ENCODE results near the gene SDK1. TPM values are rescaled to one million over a fixed set of nuclear protein-coding genes. Genes with fewer than 3 reads are reported as not detected.

Gene SDK1
- total RNA-seq, 1 donor from 2014 or later: 10.9 TPM

DNA sequence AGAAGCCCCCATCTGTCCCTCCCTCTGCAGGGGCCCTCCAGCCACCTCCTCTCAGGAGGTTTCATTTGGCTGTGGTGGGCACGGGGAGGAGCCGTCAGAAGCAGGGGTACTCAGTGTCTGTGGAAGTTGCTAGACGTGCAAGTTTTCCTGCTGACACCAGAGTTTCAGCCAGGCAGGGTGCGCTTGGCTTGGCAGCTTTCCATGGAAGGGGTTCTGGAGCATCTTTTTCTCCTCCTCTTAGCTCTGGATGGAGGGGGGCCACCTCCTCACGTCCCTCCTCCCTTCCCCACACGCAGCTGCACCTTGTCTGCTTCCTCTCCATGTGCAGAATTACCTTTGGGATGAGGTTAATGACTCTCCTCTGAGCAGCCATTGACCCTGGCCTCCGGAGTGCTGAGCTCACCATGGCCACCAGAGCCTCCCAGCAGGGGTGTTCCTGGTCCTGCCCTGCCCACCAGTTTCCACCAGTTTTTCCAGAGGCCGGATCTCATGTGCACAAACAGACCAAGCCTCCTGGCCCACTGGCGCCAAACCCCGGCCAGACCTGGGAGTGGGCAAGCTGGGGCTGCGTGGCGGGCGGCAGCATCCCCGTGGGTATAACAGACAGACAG is 801.3 kb downstream of the SDK1 start:
- Mint-ChIP-seq H3K27me3 (ENCODE audit: low read depth) (no peaks in the 10 kb centered on the region), H3K36me3 (ENCODE audit: low read depth) (no peaks in the 10 kb centered on the region), H3K4me3 (ENCODE audit: unreplicated experiment) (no peak overlapping the region), H3K4me1 (ENCODE audit: low read depth) (peaks cover 18% of the 10 kb centered on the region), H3K27ac (ENCODE audit: unreplicated experiment) (peak overlapping the region; percentile 14), H3K9me3 (ENCODE audit: low read depth) (no peaks in the 10 kb centered on the region)
- DNase-seq (ENCODE audit: low spot score): no peak
- TF ChIP-seq, protein P1, sequence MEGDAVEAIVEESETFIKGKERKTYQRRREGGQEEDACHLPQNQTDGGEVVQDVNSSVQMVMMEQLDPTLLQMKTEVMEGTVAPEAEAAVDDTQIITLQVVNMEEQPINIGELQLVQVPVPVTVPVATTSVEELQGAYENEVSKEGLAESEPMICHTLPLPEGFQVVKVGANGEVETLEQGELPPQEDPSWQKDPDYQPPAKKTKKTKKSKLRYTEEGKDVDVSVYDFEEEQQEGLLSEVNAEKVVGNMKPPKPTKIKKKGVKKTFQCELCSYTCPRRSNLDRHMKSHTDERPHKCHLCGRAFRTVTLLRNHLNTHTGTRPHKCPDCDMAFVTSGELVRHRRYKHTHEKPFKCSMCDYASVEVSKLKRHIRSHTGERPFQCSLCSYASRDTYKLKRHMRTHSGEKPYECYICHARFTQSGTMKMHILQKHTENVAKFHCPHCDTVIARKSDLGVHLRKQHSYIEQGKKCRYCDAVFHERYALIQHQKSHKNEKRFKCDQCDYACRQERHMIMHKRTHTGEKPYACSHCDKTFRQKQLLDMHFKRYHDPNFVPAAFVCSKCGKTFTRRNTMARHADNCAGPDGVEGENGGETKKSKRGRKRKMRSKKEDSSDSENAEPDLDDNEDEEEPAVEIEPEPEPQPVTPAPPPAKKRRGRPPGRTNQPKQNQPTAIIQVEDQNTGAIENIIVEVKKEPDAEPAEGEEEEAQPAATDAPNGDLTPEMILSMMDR (IDR thresholded peaks at IDR 0.05): no peak

DNA sequence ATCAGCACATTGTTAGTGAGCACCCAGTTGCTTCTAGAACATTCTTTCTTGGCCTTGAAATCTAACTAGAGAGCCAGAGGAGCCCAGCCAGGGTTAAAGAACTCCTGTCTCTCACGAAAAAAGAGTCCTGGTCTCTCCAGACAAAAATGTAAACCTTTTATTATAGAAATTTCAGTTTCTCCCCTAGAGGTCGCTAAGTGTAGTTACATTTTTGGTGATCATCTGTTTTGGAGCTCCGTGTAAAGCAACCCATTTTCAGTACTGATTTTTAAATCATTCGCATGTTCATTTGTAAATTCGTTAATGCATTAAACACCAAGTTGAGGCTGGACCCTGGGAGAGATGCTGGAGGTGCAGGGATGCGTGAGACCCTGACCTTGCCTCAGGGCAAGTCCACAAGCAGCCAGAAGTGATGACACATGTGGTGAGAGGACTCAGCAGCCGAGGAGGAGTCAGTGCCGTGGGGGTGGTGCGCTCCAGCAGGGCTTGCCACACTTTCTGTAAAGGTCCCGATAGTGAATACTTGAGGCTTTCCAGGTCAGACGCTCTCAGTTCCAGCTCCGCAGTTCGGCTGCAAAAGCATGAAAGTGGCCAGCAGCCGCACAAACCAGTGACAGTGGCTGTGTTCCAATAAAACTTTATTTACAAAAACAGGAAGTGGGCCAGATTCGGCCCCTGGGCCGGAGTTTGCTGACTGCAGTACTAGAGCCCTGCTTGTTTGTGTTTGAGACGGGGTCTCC is 802.5 kb downstream of the SDK1 start:
- H3K27ac Mint-ChIP-seq (ENCODE audit: unreplicated experiment): peak overlapping the region; percentile 76
- no peaks in the 10 kb centered on the region for H3K9me3 Mint-ChIP-seq (ENCODE audit: low read depth)
- peak overlapping the region; percentile 51 for H3K4me3 Mint-ChIP-seq (ENCODE audit: unreplicated experiment)
- H3K36me3 Mint-ChIP-seq (ENCODE audit: low read depth): no peaks in the 10 kb centered on the region
- peaks cover 18% of the 10 kb centered on the region for H3K4me1 Mint-ChIP-seq (ENCODE audit: low read depth)
- H3K27me3 Mint-ChIP-seq (ENCODE audit: low read depth): no peaks in the 10 kb centered on the region
- TF ChIP-seq, protein P1 (IDR thresholded peaks at IDR 0.05): peak; percentile 76
- no peak for DNase-seq (ENCODE audit: low spot score)

DNA sequence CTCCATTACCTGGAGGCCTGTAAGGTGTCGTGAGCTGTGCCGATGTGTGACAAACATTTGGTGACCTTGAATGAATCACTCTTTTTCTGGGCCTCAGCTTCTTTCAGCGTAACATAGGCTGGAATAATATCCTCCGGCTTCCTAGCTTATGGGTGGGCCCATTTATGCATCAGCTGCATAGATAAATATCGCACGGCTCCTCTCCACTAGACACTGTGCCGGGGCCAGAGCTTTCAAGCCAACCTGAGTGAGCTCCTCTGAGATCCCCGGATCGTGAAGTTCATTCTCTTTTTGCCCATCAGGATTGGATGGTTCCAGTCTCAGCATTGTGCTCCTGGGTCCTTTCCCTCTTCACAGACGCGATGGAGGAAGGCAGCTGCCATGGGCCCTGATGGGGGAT is 806.8 kb downstream of the SDK1 start:
- no peaks in the 10 kb centered on the region for H3K27me3 Mint-ChIP-seq (ENCODE audit: low read depth)
- H3K36me3 Mint-ChIP-seq (ENCODE audit: low read depth): peaks cover 4% of the 10 kb centered on the region
- no peak overlapping the region for H3K27ac Mint-ChIP-seq (ENCODE audit: unreplicated experiment)
- peaks cover 7% of the 10 kb centered on the region for H3K4me1 Mint-ChIP-seq (ENCODE audit: low read depth)
- no peak for DNase-seq (ENCODE audit: low spot score)
- TF ChIP-seq, protein P1 (IDR thresholded peaks at IDR 0.05): no peak
- H3K4me3 Mint-ChIP-seq (ENCODE audit: unreplicated experiment): no peak overlapping the region
- H3K9me3 Mint-ChIP-seq (ENCODE audit: low read depth): no peaks in the 10 kb centered on the region

DNA sequence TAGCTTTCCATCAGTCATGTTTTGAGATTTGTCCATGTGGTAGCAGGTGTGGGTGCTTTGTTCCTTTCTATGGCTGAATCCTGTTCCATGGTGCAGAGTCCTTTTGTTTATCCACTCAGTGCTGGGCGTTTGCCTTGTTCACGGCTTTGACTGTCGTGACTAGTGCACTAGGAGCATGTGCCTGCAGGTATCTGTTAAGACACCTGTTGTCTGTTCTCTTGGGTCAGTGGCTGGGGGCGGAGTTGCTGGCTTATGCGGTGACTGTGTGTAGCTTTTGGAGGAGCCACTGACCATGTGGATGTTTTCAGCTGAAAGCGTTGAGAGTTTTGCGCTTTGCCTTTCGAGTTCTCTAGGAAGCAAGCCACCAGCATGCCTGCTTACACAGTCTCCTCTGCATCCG is 807.9 kb downstream of the SDK1 start:
- Mint-ChIP-seq H3K4me1 (ENCODE audit: low read depth) (no peaks in the 10 kb centered on the region), H3K9me3 (ENCODE audit: low read depth) (no peaks in the 10 kb centered on the region), H3K27ac (ENCODE audit: unreplicated experiment) (no peak overlapping the region), H3K27me3 (ENCODE audit: low read depth) (no peaks in the 10 kb centered on the region), H3K36me3 (ENCODE audit: low read depth) (peaks cover 10% of the 10 kb centered on the region), H3K4me3 (ENCODE audit: unreplicated experiment) (no peak overlapping the region)
- no peak for DNase-seq (ENCODE audit: low spot score)
- TF ChIP-seq, protein P1 (IDR thresholded peaks at IDR 0.05): no peak

DNA sequence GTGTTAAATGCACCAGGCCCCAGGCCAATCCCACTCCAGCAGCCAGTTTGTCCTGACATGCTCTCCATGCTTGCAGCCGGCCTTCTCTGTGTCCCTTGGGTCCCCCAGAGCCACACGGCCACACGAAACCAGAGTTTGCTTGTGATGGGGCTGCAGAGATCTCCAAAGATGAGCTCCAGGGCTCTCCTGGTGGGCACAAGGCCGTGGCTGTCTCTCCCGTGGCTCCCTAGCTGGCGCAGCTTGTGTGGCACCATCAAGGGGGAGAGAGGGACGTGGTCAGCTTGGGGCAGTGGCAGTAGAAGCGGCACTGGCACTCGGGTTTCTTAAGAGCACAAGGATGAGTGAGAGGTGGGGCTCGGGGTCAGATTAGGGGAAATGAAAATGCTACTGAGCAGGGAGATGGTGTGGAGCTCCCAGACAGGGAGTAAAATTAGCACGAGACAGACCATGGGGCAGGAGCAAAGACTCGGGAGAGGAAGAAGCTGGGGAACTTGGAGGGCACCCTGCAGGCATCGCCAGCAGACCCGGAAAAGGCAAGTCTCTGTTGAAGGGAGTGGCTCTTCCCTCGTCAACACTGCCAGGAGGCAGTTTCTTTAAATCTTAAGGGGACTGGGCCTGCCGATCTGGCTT is 808.5 kb downstream of the SDK1 start:
- no peaks in the 10 kb centered on the region for H3K4me1 Mint-ChIP-seq (ENCODE audit: low read depth)
- peaks cover 11% of the 10 kb centered on the region for H3K36me3 Mint-ChIP-seq (ENCODE audit: low read depth)
- no peaks in the 10 kb centered on the region for H3K9me3 Mint-ChIP-seq (ENCODE audit: low read depth)
- H3K27ac Mint-ChIP-seq (ENCODE audit: unreplicated experiment): no peak overlapping the region
- H3K4me3 Mint-ChIP-seq (ENCODE audit: unreplicated experiment): no peak overlapping the region
- no peak for DNase-seq (ENCODE audit: low spot score)
- TF ChIP-seq, protein P1 (IDR thresholded peaks at IDR 0.05): no peak
- H3K27me3 Mint-ChIP-seq (ENCODE audit: low read depth): no peaks in the 10 kb centered on the region

All from chondrocyte (in vitro differentiated cells).